DOHH2 (cell line): Measurements from ENCODE around the gene JARID2.

Experiments
- CTCF ChIP-seq: fragments of 200-600 bp; sonication (generic); IDR thresholded peaks from one replicate; pipeline ENCODE4 v1.5.1; 2014; ENCODE audit warnings: antibody characterized with exemption, mild to moderate bottlenecking, low read depth, low read length; ENCODE audit not compliant: poor library complexity, severe bottlenecking
- EZH2phosphoT487 ChIP-seq: fragments of 200-600 bp; sonication (generic); IDR thresholded peaks from 2 replicates; pipeline ENCODE4 v1.6.1; 2017; ENCODE audit warnings: borderline replicate concordance, mild to moderate bottlenecking, antibody characterized with exemption, low read length, moderate library complexity, mixed read lengths

- TF ChIP-seq CTCF (no peak), EZH2phosphoT487 (no peak)
Observed at GRCh38 chr6:15500078-15500740, 254.3 kb downstream of the JARID2 start.
